Breast epithelium (tissue), 3 donors: ENCODE data around the gene TESMIN.

Experiments
- CTCF ChIP-seq, 3 donors: fragments of 450-650 bp; IDR thresholded peaks; one replicate each; pipeline ENCODE4 v1.5.1; 2016 to 2017; ENCODE audit warnings: antibody characterized with exemption in 3 of 3, mild to moderate bottlenecking in 3 of 3, moderate library complexity in 3 of 3
- POLR2A ChIP-seq: fragments of 450-650 bp; IDR thresholded peaks from one replicate; pipeline ENCODE4 v1.6.1; 2016; ENCODE audit warnings: antibody characterized with exemption, mild to moderate bottlenecking, moderate library complexity

- TF ChIP-seq CTCF (IDR thresholded peaks at IDR 0.05) (no peak), POLR2A (no peak)
Observed at GRCh38 chr11:68684385-68685356, 66.6 kb downstream of the TESMIN start, which contains the start of gene GAL.
